HEK293 (cell line): ENCODE measurements around the gene DHX8.

Experiments
- CTCF ChIA-PET: fragments of 350-600 bp; formaldehyde crosslinking; extraction: SDS; loops from one replicate; lab custom pipeline; 2021; ENCODE audit warnings: antibody characterized with exemption; lab: Yijun Ruan, JAX
- POLR2A ChIA-PET: fragments of 300-600 bp; formaldehyde crosslinking; extraction: SDS; loops from one replicate; lab custom pipeline; 2020; ENCODE audit warnings: antibody characterized with exemption, inconsistent platforms; lab: Yijun Ruan, JAX
- H3K27ac ChIP-seq: fragments of 200-500 bp; sonication (Bioruptor generic); 2 replicates; pipeline ENCODE4 v1.5.1; 2014; ENCODE audit warnings: low read depth, low read length, control low read depth, inconsistent platforms; ENCODE audit errors: extremely low read depth
- H3K36me3 ChIP-seq, 2 experiments: fragments of 200-500 bp in 1 of 2; sonication (Bioruptor generic) in 1 of 2; 1 replicate in 1 of 2; 2 replicates in 1 of 2; pipeline ENCODE4 v1.5.1; 2014 to 2017; ENCODE audit warnings: inconsistent platforms in 2 of 2, low read length in 2 of 2; ENCODE audit not compliant: control insufficient read depth in 2 of 2, insufficient read depth in 1 of 2
- H3K4me1 ChIP-seq: fragments of 200-500 bp; sonication (Bioruptor generic); 2 replicates; pipeline ENCODE4 v1.5.1; 2014; ENCODE audit warnings: mild to moderate bottlenecking, low read length, inconsistent platforms; ENCODE audit not compliant: control insufficient read depth, insufficient read depth
- H3K4me3 ChIP-seq: 2 replicates; pipeline ENCODE4 v1.5.1; 2011; ENCODE audit warnings: low read depth, mild to moderate bottlenecking, control low read depth, low read length, moderate library complexity
- H3K9me3 ChIP-seq: fragments of 200-500 bp; sonication (Bioruptor generic); 2 replicates; pipeline ENCODE4 v1.5.1; 2014; ENCODE audit warnings: low read depth, low read length, inconsistent platforms; ENCODE audit not compliant: control insufficient read depth, insufficient read depth
- GLIS2 ChIP-seq: fragments of 450-650 bp; formaldehyde crosslinking; IDR thresholded peaks from 2 replicates; pipeline ENCODE4 v1.5.1; 2016; ENCODE audit warnings: missing biosample characterization, missing genetic modification characterization
- MYNN ChIP-seq: fragments of 450-650 bp; formaldehyde crosslinking; IDR thresholded peaks from 2 replicates; pipeline ENCODE4 v1.5.1; 2016; ENCODE audit warnings: missing biosample characterization, missing genetic modification characterization, borderline replicate concordance
- REPIN1 ChIP-seq: fragments of 450-650 bp; formaldehyde crosslinking; IDR thresholded peaks from 2 replicates; pipeline ENCODE4 v1.5.1; 2017; ENCODE audit warnings: missing biosample characterization, missing genetic modification characterization, low read depth
- SCRT1 ChIP-seq: fragments of 450-650 bp; formaldehyde crosslinking; IDR thresholded peaks from 2 replicates; pipeline ENCODE4 v1.5.1; 2016; ENCODE audit warnings: missing biosample characterization, missing genetic modification characterization, borderline replicate concordance
- SETDB1 ChIP-seq: IDR thresholded peaks from one replicate; pipeline ENCODE4 v1.6.1; 2017; ENCODE audit warnings: mild to moderate bottlenecking, low read length, moderate library complexity, mixed read lengths; ENCODE audit not compliant: insufficient read length
- ZNF114 ChIP-seq: fragments of 450-650 bp; formaldehyde crosslinking; IDR thresholded peaks from 2 replicates; pipeline ENCODE4 v1.5.0; 2017; ENCODE audit warnings: missing biosample characterization, missing genetic modification characterization
- ZNF132 ChIP-seq: fragments of 450-650 bp; formaldehyde crosslinking; IDR thresholded peaks from 2 replicates; pipeline ENCODE4 v1.5.1; 2017; ENCODE audit warnings: missing biosample characterization, missing genetic modification characterization, borderline replicate concordance
- ZNF157 ChIP-seq: fragments of 450-650 bp; formaldehyde crosslinking; IDR thresholded peaks from 2 replicates; pipeline ENCODE4 v1.5.1; 2016; ENCODE audit warnings: missing biosample characterization, missing genetic modification characterization
- ZNF529 ChIP-seq: fragments of 450-650 bp; formaldehyde crosslinking; IDR thresholded peaks from 2 replicates; pipeline ENCODE4 v1.5.1; 2017; ENCODE audit warnings: missing genetic modification characterization, missing biosample characterization; ENCODE audit not compliant: insufficient replicate concordance
- TF ChIP-seq, protein P1 (sequence below): fragments of 450-650 bp; formaldehyde crosslinking; IDR thresholded peaks from 2 replicates; pipeline ENCODE4 v1.5.1; 2017; ENCODE audit warnings: missing biosample characterization, missing genetic modification characterization
- TF ChIP-seq, protein P2 (sequence below): fragments of 450-650 bp; formaldehyde crosslinking; IDR thresholded peaks from 2 replicates; pipeline ENCODE4 v1.5.1; 2016; ENCODE audit warnings: missing biosample characterization, missing genetic modification characterization
- TF ChIP-seq, protein P3 (sequence below): fragments of 450-650 bp; formaldehyde crosslinking; IDR thresholded peaks from 2 replicates; pipeline ENCODE4 v1.5.1; 2017; ENCODE audit warnings: missing biosample characterization, missing genetic modification characterization
- TF ChIP-seq, protein P4 (sequence below): fragments of 450-650 bp; formaldehyde crosslinking; IDR thresholded peaks from 2 replicates; pipeline ENCODE4 v1.5.1; 2017; ENCODE audit warnings: missing biosample characterization, missing genetic modification characterization

The DHX8 gene

DNA sequence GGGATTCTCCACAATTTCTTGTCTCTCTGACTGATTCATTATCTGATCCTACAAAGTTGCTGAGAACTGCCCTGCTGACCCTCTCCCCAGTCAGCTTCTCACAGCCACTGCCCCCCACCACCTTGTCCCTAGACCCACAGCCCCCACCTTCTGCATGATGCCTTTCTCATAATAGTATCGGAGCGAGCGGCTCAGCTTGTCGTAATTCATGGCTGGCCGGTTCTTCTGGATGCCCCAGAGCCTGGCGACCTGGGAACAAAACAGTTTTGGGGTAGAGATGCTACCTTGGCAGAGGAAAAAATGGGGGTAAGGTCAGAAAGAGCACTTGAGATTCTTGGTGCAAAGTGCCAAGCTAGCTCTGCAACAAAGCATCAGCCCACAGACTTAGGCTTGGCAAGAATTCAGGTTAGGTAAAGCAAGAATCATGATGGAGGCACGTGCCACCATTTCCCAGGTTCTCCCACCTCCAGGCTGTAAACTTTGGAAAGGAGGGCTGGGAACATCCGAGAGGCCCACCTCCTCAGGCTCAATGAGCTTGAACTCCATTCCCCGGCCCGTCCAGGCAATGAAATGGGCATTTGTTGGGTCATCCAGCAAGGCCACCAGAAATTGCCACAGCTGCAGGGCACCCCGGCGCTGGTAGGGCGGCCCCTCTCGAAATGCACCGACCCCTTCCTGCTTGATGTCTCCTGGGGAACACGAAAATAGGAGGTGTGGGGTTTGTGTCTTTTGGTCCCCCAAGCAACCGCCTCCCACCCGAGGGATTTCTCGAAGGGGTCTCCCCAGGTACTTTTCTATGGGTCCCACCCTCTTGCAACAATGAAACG is 45.4 kb downstream of the DHX8 start:
- no peaks in the 10 kb centered on the region for H3K9me3 ChIP-seq
- no peak overlapping the region for H3K4me3 ChIP-seq
- H3K4me1 ChIP-seq: peaks cover 18% of the 10 kb centered on the region
- peaks cover 8 to 38% of the 10 kb centered on the region in 2 experiments; a peak in 2 of 3 replicates for H3K36me3 ChIP-seq
- ChIA-PET CTCF (interaction anchor here (0.6 to 2.4 kb wide), 9 partner anchors 11 to 230 kb away, joined by 3 to 12 read pairs (median 3); partner anchors contain the start of gene DHX8), POLR2A (no interaction called here)
- TF ChIP-seq, protein P1, sequence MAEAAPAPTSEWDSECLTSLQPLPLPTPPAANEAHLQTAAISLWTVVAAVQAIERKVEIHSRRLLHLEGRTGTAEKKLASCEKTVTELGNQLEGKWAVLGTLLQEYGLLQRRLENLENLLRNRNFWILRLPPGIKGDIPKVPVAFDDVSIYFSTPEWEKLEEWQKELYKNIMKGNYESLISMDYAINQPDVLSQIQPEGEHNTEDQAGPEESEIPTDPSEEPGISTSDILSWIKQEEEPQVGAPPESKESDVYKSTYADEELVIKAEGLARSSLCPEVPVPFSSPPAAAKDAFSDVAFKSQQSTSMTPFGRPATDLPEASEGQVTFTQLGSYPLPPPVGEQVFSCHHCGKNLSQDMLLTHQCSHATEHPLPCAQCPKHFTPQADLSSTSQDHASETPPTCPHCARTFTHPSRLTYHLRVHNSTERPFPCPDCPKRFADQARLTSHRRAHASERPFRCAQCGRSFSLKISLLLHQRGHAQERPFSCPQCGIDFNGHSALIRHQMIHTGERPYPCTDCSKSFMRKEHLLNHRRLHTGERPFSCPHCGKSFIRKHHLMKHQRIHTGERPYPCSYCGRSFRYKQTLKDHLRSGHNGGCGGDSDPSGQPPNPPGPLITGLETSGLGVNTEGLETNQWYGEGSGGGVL: no peak
- TF ChIP-seq, protein P2, sequence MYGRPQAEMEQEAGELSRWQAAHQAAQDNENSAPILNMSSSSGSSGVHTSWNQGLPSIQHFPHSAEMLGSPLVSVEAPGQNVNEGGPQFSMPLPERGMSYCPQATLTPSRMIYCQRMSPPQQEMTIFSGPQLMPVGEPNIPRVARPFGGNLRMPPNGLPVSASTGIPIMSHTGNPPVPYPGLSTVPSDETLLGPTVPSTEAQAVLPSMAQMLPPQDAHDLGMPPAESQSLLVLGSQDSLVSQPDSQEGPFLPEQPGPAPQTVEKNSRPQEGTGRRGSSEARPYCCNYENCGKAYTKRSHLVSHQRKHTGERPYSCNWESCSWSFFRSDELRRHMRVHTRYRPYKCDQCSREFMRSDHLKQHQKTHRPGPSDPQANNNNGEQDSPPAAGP (tag by site-specific recombination): no peak
- TF ChIP-seq ZNF529 (tag by site-specific recombination) (no peak), REPIN1 (tag by site-specific recombination) (no peak)
- H3K27ac ChIP-seq: no peak overlapping the region

DNA sequence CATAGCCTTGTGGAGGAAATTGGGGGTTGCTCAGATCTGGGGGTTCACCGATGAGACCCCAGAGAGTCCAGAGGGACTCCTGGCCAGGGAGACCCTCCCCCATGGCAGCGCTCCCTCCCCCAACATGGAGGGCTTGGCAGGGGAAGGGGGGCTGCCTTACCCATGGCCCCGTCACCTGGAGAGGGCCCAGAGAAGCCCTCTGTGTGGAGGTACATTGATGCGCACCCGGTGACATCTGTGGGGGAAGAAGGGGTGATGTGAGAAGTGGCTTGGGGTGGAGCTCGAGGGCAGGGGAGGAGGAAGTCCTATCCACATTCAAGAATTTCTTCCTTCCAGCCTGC is 46.1 kb downstream of the DHX8 start:
- H3K36me3 ChIP-seq: peaks cover 1 to 31% of the 10 kb centered on the region in 2 experiments; a peak in 1 of 3 replicates
- H3K9me3 ChIP-seq: no peaks in the 10 kb centered on the region
- no peak overlapping the region for H3K4me3 ChIP-seq
- peaks cover 18% of the 10 kb centered on the region for H3K4me1 ChIP-seq
- H3K27ac ChIP-seq: no peak overlapping the region
- TF ChIP-seq GLIS2 (tag by site-specific recombination): 0 out of 2 replicates have a peak, but pooled peaks have one; percentile 14
- TF ChIP-seq, protein P3, sequence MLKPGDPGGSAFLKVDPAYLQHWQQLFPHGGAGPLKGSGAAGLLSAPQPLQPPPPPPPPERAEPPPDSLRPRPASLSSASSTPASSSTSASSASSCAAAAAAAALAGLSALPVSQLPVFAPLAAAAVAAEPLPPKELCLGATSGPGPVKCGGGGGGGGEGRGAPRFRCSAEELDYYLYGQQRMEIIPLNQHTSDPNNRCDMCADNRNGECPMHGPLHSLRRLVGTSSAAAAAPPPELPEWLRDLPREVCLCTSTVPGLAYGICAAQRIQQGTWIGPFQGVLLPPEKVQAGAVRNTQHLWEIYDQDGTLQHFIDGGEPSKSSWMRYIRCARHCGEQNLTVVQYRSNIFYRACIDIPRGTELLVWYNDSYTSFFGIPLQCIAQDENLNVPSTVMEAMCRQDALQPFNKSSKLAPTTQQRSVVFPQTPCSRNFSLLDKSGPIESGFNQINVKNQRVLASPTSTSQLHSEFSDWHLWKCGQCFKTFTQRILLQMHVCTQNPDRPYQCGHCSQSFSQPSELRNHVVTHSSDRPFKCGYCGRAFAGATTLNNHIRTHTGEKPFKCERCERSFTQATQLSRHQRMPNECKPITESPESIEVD (tag by site-specific recombination): no peak
- no peak for TF ChIP-seq SETDB1
- no peak for TF ChIP-seq ZNF157
- TF ChIP-seq, protein P4, sequence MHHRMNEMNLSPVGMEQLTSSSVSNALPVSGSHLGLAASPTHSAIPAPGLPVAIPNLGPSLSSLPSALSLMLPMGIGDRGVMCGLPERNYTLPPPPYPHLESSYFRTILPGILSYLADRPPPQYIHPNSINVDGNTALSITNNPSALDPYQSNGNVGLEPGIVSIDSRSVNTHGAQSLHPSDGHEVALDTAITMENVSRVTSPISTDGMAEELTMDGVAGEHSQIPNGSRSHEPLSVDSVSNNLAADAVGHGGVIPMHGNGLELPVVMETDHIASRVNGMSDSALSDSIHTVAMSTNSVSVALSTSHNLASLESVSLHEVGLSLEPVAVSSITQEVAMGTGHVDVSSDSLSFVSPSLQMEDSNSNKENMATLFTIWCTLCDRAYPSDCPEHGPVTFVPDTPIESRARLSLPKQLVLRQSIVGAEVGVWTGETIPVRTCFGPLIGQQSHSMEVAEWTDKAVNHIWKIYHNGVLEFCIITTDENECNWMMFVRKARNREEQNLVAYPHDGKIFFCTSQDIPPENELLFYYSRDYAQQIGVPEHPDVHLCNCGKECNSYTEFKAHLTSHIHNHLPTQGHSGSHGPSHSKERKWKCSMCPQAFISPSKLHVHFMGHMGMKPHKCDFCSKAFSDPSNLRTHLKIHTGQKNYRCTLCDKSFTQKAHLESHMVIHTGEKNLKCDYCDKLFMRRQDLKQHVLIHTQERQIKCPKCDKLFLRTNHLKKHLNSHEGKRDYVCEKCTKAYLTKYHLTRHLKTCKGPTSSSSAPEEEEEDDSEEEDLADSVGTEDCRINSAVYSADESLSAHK (tag by site-specific recombination): no peak
- no peak for TF ChIP-seq SCRT1 (tag by site-specific recombination)
- no peak for TF ChIP-seq MYNN
- no peak for TF ChIP-seq ZNF114 (tag by site-specific recombination)
- TF ChIP-seq ZNF132 (tag by site-specific recombination): no peak
- ChIA-PET POLR2A (interaction anchor here (1.3 kb wide), 1 partner anchor 12 kb away, joined by 4 read pairs; no protein-coding TSS in a partner anchor), CTCF (interaction anchor here (0.5 to 1.3 kb wide), 3 partner anchors 28 to 195 kb away, joined by 3 to 5 read pairs (median 4); partner anchors contain the start of gene DHX8)
